Lung (tissue), 12 donors: Measurements from ENCODE around the gene XPO4. TPM values are rescaled to one million over a fixed set of nuclear protein-coding genes. Genes with fewer than 3 reads are reported as not detected.
"Not testable (repeated sequence)": the region's sequence is repeated elsewhere in the genome, so short reads cannot be mapped to it uniquely, and the experiment has no call there.

Experiments used
- ATAC-seq: fragments of 200-7000 bp; cut with Tn5 transposase; one replicate; pipeline ENCODE4 v1.9.1; 2020; ENCODE audit warnings: moderate number of reproducible peaks; ENCODE audit not compliant: insufficient read depth, low FRiP score
- DNase-seq, 3 donors: peaks; one replicate each; pipeline ENCODE4 v3.0.0-alpha.2; 2013 to 2017
- H3K27ac ChIP-seq, 2 donors: one replicate each; pipeline ENCODE4 v1.5.1; 2013; ENCODE audit warnings: mild to moderate bottlenecking in 2 of 2, moderate library complexity in 2 of 2, control low read depth in 1 of 2, inconsistent platforms in 1 of 2, low read depth in 1 of 2, low read length in 1 of 2
- H3K27me3 ChIP-seq, 3 donors: one replicate each; pipeline ENCODE4 v1.5.1; 2013; ENCODE audit warnings: low read length in 2 of 3; ENCODE audit not compliant: control insufficient read depth in 3 of 3, insufficient read depth in 3 of 3
- H3K36me3 ChIP-seq, 4 donors: one replicate each; pipeline ENCODE4 v1.5.1; 2013; ENCODE audit warnings: low read length in 4 of 4, mild to moderate bottlenecking in 1 of 4, moderate library complexity in 1 of 4; ENCODE audit not compliant: control insufficient read depth in 4 of 4, insufficient read depth in 4 of 4
- H3K4me1 ChIP-seq, 5 donors: one replicate each; pipeline ENCODE4 v1.5.1; 2013; ENCODE audit warnings: low read length in 5 of 5, mild to moderate bottlenecking in 2 of 5, moderate library complexity in 1 of 5; ENCODE audit not compliant: control insufficient read depth in 5 of 5, insufficient read depth in 5 of 5
- H3K4me3 ChIP-seq: one replicate; pipeline ENCODE4 v1.5.1; 2013; ENCODE audit warnings: mild to moderate bottlenecking, control low read depth, moderate library complexity
- H3K9ac ChIP-seq, 2 donors: one replicate each; pipeline ENCODE4 v1.5.1; 2013; ENCODE audit warnings: low read length in 2 of 2, control low read depth in 1 of 2; ENCODE audit not compliant: insufficient read depth in 1 of 2
- H3K9me3 ChIP-seq, 4 donors: one replicate each; pipeline ENCODE4 v1.5.1; 2013; ENCODE audit warnings: low read length in 3 of 4, mild to moderate bottlenecking in 1 of 4, moderate library complexity in 1 of 4; ENCODE audit not compliant: control insufficient read depth in 4 of 4, insufficient read depth in 3 of 4
- CTCF ChIP-seq: IDR thresholded peaks from 2 replicates; pipeline ENCODE4 v1.5.1; 2012; ENCODE audit warnings: mild to moderate bottlenecking; ENCODE audit errors: control extremely low read depth, extremely low read depth
- WGBS, 2 donors: extraction: QIAGEN DNeasy Blood & Tissue Kit; methylation state at CpG; one replicate each; pipeline ENCODE4 v1.1.7; 2013; 5-methylcytosine and 5-hydroxymethylcytosine counted together
- polyA plus RNA-seq, 2 donors: library from polyadenylated mRNA; stranded (reverse); fragments of 200-250 nt; gene quantifications; one replicate each; pipeline ENCODE4 v1.2.1, GENCODE V29; 2013
- total RNA-seq, 2 donors: library from RNA; depleted of rRNA in 1 of 2; stranded (reverse); fragments of >200 nt in 1 of 2; gene quantifications; one replicate each; pipeline ENCODE4 v1.2.1, GENCODE V29; 2014 to 2021
- donor health status: control.
- donor health status: control.
- donor health status: Bipolar disorder and iron deficiency.
- donor health status: healthy.
- donor health status: DM: yes; HTN: yes; CAD: no.

XPO4 gene
- total and polyA plus RNA-seq, 4 donors: 3.1 to 25.5 (median 9.9) TPM

- Histone ChIP-seq H3K9ac (no peak overlapping the region), H3K27me3 (no peaks in the 10 kb centered on the region), H3K9me3 (no peaks in the 10 kb centered on the region), H3K4me1 (no peaks in the 10 kb centered on the region), H3K4me3 (no peak overlapping the region), H3K27ac (no peak overlapping the region), H3K36me3 (no peaks in the 10 kb centered on the region)
- no peak for ATAC-seq
- no peak for TF ChIP-seq CTCF
- no peak for DNase-seq
- WGBS, 2 donors: 63 to 65% methylated on average over 4 of the region's 4 CpGs
Observed at GRCh38 chr13:20927596-20928257, 25.2 kb upstream of the XPO4 start.

DNA sequence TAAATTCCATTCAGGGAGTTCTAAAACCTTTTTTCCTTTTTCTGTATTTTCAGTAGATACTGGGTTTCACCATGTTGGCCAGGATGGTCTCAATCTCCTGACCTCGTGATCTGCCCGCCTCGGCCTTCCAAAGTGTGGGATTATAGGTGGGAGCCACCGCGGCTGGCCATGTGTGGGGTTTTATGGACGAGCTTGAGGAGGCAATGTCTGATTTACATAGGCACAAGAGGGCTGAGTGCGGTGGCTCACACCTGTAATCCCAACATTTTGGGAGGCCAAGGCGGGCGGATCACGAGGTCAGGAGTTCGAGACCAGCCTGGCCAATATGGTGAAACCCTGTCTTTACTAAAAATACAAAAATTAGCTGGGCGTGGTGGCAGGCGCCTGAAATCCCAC is 22.8 kb upstream of the XPO4 start:
- H3K9ac ChIP-seq, H3K36me3 ChIP-seq, ATAC-seq, H3K4me3 ChIP-seq, H3K27ac ChIP-seq, H3K27me3 ChIP-seq, H3K4me1 ChIP-seq, H3K9me3 ChIP-seq, DNase-seq: not testable (repeated sequence)
- 73 to 84% methylated on average over 13 of the region's 13 CpGs for WGBS, 2 donors

GRCh38 chr13:20924758-20925394 is 22.3 kb upstream of the XPO4 start:
- WGBS, 2 donors: 26 to 36% methylated on average over 3 of the region's 3 CpGs
- DNase-seq (peak; percentile 86 to 94 (median 92)), ATAC-seq (no peak)
- no peak overlapping the region for H3K4me3 ChIP-seq
- no peaks in the 10 kb centered on the region for H3K36me3 ChIP-seq
- H3K27ac ChIP-seq: no peak overlapping the region
- no peaks in the 10 kb centered on the region for H3K9me3 ChIP-seq
- peak; percentile 61 for TF ChIP-seq CTCF
- no peak overlapping the region for H3K9ac ChIP-seq
- no peaks in the 10 kb centered on the region for H3K4me1 ChIP-seq
- H3K27me3 ChIP-seq: no peaks in the 10 kb centered on the region

DNA sequence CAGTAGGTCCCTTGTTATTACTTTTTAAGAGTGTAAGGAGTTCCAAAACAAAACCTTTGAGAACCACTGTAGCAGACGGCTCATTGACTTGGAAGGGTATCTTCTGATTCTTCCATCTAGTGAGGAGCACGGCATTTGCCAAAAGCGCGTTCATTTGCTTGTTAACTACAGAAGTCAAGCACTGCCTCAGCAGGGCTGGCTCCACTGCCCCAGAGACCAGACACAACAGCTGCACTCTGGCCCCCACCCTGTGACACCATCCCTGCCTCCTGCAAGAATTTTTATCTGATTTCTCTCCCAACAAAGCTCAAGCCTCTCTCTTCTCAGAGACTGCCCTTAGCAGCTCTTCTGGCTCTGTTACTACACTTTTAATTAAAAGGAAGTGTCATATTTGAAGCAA is 20.7 kb upstream of the XPO4 start:
- H3K4me3 ChIP-seq: no peak overlapping the region
- no peak for TF ChIP-seq CTCF
- H3K36me3 ChIP-seq: no peaks in the 10 kb centered on the region
- no peak for DNase-seq
- WGBS, 2 donors: 83 to 97% methylated on average over 4 of the region's 4 CpGs
- no peak overlapping the region for H3K9ac ChIP-seq
- no peaks in the 10 kb centered on the region for H3K4me1 ChIP-seq
- no peak for ATAC-seq
- H3K27me3 ChIP-seq: no peaks in the 10 kb centered on the region
- no peaks in the 10 kb centered on the region for H3K9me3 ChIP-seq
- H3K27ac ChIP-seq: no peak overlapping the region
